SK-N-SH (cell line): ENCODE data around the gene NEAT1.

Experiments used
- CHD2 ChIP-seq: fragments of 150-350 bp; IDR thresholded peaks from 2 replicates; pipeline ENCODE4 v1.6.1; 2018; ENCODE audit warnings: low read length; ENCODE audit not compliant: partially characterized antibody
- EP300 ChIP-seq, 2 experiments: IDR thresholded peaks; 2 replicates each; pipeline versions ENCODE4 v1.4.0 to v1.6.1; 2012; ENCODE audit warnings: borderline replicate concordance in 1 of 2, low read depth in 1 of 2, low read length in 1 of 2
- EZH2phosphoT487 ChIP-seq: fragments of 200-600 bp; sonication (generic); IDR thresholded peaks from 2 replicates; pipeline ENCODE4 v1.6.1; 2017; ENCODE audit warnings: low read depth, mixed run types, mild to moderate bottlenecking, antibody characterized with exemption, moderate library complexity, borderline replicate concordance
- FOXJ3 ChIP-seq: sonication (generic); formaldehyde crosslinking; IDR thresholded peaks from 2 replicates; pipeline ENCODE4 v1.5.1; 2020; ENCODE audit warnings: mild to moderate bottlenecking, missing genetic modification reagents
- FOXM1 ChIP-seq: IDR thresholded peaks from 2 replicates; pipeline ENCODE4 v1.4.0; 2012; ENCODE audit warnings: low read depth, mild to moderate bottlenecking
- MAX ChIP-seq: IDR thresholded peaks from 2 replicates; pipeline ENCODE4 v1.4.0; 2012; ENCODE audit warnings: low read depth
- MEF2A ChIP-seq: IDR thresholded peaks from 2 replicates; pipeline ENCODE4 v1.4.0; 2012; ENCODE audit warnings: low read depth, borderline replicate concordance
- RAD21 ChIP-seq: IDR thresholded peaks from 2 replicates; pipeline ENCODE4 v1.6.1; 2012; ENCODE audit warnings: mild to moderate bottlenecking, low read length
- SIN3A ChIP-seq: IDR thresholded peaks from 2 replicates; pipeline ENCODE4 v1.6.1; 2012; ENCODE audit warnings: low read depth, mild to moderate bottlenecking, low read length, moderate library complexity, borderline replicate concordance
- SMC3 ChIP-seq: IDR thresholded peaks from 2 replicates; pipeline ENCODE4 v1.6.1; 2012; ENCODE audit warnings: low read depth, low read length, improper control_type of control experiment
- USF1 ChIP-seq: IDR thresholded peaks from 2 replicates; pipeline ENCODE4 v1.4.0; 2012; ENCODE audit warnings: low read depth, borderline replicate concordance
- YY1 ChIP-seq: IDR thresholded peaks from 2 replicates; pipeline ENCODE4 v1.4.0; 2012; ENCODE audit warnings: low read depth, mild to moderate bottlenecking
- TF ChIP-seq, protein P1 (sequence below): IDR thresholded peaks from 2 replicates; pipeline ENCODE4 v1.6.1; 2012; ENCODE audit warnings: mild to moderate bottlenecking, low read depth, low read length, moderate library complexity
- TF ChIP-seq, protein P2 (sequence below): fragments of 200-600 bp; sonication (generic); IDR thresholded peaks from 2 replicates; pipeline ENCODE4 v1.6.1; 2017; ENCODE audit warnings: antibody characterized with exemption, mild to moderate bottlenecking, moderate library complexity

DNA sequence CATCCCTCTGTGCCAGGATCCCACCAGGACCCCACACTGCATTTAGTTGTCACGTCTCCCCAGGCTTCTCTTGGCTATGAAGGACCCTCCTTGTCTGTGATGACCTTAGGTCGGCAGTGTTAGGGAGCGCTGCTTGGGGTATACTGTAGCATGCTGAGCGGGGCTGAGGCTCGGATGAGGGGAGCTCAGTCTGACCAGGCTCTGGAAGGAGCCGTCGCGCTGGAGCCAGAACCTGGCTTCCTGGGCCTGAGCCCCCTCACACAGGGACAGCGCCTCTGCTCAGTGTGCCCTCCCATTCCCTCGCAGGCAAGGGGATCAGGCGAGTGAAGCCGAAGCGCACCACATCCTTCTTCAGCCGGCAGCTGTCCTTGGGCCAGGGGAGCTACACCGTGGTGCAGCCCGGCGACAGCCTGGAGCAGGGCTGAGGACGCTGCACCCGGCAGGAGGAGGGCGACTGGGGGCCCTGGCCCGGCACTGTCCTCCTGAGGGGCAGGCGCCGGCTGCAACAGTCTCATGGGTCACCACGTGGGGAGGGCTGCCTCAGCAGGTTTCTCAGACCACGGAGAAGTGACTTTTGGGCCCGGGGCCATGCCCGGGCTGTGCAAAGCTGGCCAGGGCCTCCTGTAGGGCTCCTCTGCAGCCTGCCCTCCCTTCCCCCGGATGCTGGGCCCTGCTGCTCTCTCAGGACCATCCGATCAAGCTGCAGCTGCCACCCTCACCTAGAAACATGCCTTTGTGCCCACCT, 11.5 kb upstream of the NEAT1 start:
- TF ChIP-seq RAD21: no peak
- no peak for TF ChIP-seq EP300 (IDR thresholded peaks at IDR 0.05; ENCODE audit: borderline replicate concordance in 1 of 2, low read depth in 1 of 2, low read length in 1 of 2)
- no peak for TF ChIP-seq SIN3A
- TF ChIP-seq YY1: no peak
- no peak for TF ChIP-seq CHD2
- TF ChIP-seq, protein P1, sequence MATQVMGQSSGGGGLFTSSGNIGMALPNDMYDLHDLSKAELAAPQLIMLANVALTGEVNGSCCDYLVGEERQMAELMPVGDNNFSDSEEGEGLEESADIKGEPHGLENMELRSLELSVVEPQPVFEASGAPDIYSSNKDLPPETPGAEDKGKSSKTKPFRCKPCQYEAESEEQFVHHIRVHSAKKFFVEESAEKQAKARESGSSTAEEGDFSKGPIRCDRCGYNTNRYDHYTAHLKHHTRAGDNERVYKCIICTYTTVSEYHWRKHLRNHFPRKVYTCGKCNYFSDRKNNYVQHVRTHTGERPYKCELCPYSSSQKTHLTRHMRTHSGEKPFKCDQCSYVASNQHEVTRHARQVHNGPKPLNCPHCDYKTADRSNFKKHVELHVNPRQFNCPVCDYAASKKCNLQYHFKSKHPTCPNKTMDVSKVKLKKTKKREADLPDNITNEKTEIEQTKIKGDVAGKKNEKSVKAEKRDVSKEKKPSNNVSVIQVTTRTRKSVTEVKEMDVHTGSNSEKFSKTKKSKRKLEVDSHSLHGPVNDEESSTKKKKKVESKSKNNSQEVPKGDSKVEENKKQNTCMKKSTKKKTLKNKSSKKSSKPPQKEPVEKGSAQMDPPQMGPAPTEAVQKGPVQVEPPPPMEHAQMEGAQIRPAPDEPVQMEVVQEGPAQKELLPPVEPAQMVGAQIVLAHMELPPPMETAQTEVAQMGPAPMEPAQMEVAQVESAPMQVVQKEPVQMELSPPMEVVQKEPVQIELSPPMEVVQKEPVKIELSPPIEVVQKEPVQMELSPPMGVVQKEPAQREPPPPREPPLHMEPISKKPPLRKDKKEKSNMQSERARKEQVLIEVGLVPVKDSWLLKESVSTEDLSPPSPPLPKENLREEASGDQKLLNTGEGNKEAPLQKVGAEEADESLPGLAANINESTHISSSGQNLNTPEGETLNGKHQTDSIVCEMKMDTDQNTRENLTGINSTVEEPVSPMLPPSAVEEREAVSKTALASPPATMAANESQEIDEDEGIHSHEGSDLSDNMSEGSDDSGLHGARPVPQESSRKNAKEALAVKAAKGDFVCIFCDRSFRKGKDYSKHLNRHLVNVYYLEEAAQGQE: no peak
- TF ChIP-seq SMC3: no peak
- TF ChIP-seq, protein P2, sequence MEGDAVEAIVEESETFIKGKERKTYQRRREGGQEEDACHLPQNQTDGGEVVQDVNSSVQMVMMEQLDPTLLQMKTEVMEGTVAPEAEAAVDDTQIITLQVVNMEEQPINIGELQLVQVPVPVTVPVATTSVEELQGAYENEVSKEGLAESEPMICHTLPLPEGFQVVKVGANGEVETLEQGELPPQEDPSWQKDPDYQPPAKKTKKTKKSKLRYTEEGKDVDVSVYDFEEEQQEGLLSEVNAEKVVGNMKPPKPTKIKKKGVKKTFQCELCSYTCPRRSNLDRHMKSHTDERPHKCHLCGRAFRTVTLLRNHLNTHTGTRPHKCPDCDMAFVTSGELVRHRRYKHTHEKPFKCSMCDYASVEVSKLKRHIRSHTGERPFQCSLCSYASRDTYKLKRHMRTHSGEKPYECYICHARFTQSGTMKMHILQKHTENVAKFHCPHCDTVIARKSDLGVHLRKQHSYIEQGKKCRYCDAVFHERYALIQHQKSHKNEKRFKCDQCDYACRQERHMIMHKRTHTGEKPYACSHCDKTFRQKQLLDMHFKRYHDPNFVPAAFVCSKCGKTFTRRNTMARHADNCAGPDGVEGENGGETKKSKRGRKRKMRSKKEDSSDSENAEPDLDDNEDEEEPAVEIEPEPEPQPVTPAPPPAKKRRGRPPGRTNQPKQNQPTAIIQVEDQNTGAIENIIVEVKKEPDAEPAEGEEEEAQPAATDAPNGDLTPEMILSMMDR: no peak
- TF ChIP-seq FOXJ3: no peak
- TF ChIP-seq MAX: no peak
- no peak for TF ChIP-seq MEF2A
- TF ChIP-seq EZH2phosphoT487: no peak
- no peak for TF ChIP-seq FOXM1
- no peak for TF ChIP-seq USF1
